ENCODE measurements around the gene MIEF2.
"Not testable (repeated sequence)": the region's sequence is repeated elsewhere in the genome, so short reads cannot be mapped to it uniquely, and the experiment has no call there.

Gene MIEF2

GRCh38 chr17:18260332-18261145 lies at the start of gene MIEF2:
Gene MIEF2, plus strand, starts transcription at chr17:18260662. Its CDS starts 2,059 bp downstream, at chr17:18262721.
- DNase-seq (ENCODE audit: extremely low read depth in 1 of 2, low read depth in 1 of 2): peak; percentile 84 to 86

GRCh38 chr17:18213666-18214270 lies 46.7 kb upstream of the MIEF2 start:
- DNase-seq (ENCODE audit: extremely low read depth in 1 of 2, low read depth in 1 of 2): no peak

- not testable (repeated sequence) for DNase-seq (ENCODE audit: extremely low read depth in 1 of 2, low read depth in 1 of 2)
Measured at GRCh38 chr17:18216906-18217305, 43.6 kb upstream of the MIEF2 start.

GRCh38 chr17:18217412-18218015 lies 42.9 kb upstream of the MIEF2 start:
- peak; percentile 31 to 51 for DNase-seq (ENCODE audit: extremely low read depth in 1 of 2, low read depth in 1 of 2)

- DNase-seq (ENCODE audit: extremely low read depth in 1 of 2, low read depth in 1 of 2): no peak
Measured at GRCh38 chr17:18218756-18219415, 41.6 kb upstream of the MIEF2 start.

- no peak for DNase-seq (ENCODE audit: extremely low read depth in 1 of 2, low read depth in 1 of 2)
Measured at GRCh38 chr17:18224053-18224386, 36.4 kb upstream of the MIEF2 start.

GRCh38 chr17:18224387-18225120 lies 35.9 kb upstream of the MIEF2 start:
- no peak for DNase-seq (ENCODE audit: extremely low read depth in 1 of 2, low read depth in 1 of 2)

- DNase-seq (ENCODE audit: extremely low read depth in 1 of 2, low read depth in 1 of 2): peak; percentile 81 to 96
Measured at GRCh38 chr17:18225121-18225641, 35.3 kb upstream of the MIEF2 start, which contains the start of gene LLGL1. Gene LLGL1, plus strand, starts transcription at chr17:18225635. Its CDS starts 48 bp downstream, at chr17:18225683.

GRCh38 chr17:18225642-18226283 lies 34.7 kb upstream of the MIEF2 start:
- no peak for DNase-seq (ENCODE audit: extremely low read depth in 1 of 2, low read depth in 1 of 2)

- no peak for DNase-seq (ENCODE audit: extremely low read depth in 1 of 2, low read depth in 1 of 2)
Measured at GRCh38 chr17:18226284-18226945, 34.0 kb upstream of the MIEF2 start.

GRCh38 chr17:18227635-18228034 lies 32.8 kb upstream of the MIEF2 start:
- no peak for DNase-seq (ENCODE audit: extremely low read depth in 1 of 2, low read depth in 1 of 2)

GRCh38 chr17:18228176-18228682 lies 32.2 kb upstream of the MIEF2 start:
- no peak for DNase-seq (ENCODE audit: extremely low read depth in 1 of 2, low read depth in 1 of 2)

GRCh38 chr17:18229254-18229653 lies 31.2 kb upstream of the MIEF2 start:
- no peak for DNase-seq (ENCODE audit: extremely low read depth in 1 of 2, low read depth in 1 of 2)

GRCh38 chr17:18229771-18230170 lies 30.7 kb upstream of the MIEF2 start:
- no peak for DNase-seq (ENCODE audit: extremely low read depth in 1 of 2, low read depth in 1 of 2)

GRCh38 chr17:18230288-18231141 lies 29.9 kb upstream of the MIEF2 start:
- no peak for DNase-seq (ENCODE audit: extremely low read depth in 1 of 2, low read depth in 1 of 2)

- DNase-seq (ENCODE audit: extremely low read depth in 1 of 2, low read depth in 1 of 2): no peak
Measured at GRCh38 chr17:18231164-18231563, 29.3 kb upstream of the MIEF2 start.

- no peak for DNase-seq (ENCODE audit: extremely low read depth in 1 of 2, low read depth in 1 of 2)
Measured at GRCh38 chr17:18233803-18234518, 26.5 kb upstream of the MIEF2 start.
